Activated CD4-positive, alpha-beta T cell treated with anti-CD3 and anti-CD28 coated beads, Interleukin-2, amount 50 U/mL, for 48 hours (primary cell): ENCODE results near the gene IGFBP5.

ENCODE experiments used
- DNase-seq, 2 experiments: peaks; one replicate each; pipeline ENCODE4 v3.0.0-alpha.2; 2020

The IGFBP5 gene

GRCh38 chr2:216713691-216714336 is 18.5 kb upstream of the IGFBP5 start:
- DNase-seq, result no peak

DNA sequence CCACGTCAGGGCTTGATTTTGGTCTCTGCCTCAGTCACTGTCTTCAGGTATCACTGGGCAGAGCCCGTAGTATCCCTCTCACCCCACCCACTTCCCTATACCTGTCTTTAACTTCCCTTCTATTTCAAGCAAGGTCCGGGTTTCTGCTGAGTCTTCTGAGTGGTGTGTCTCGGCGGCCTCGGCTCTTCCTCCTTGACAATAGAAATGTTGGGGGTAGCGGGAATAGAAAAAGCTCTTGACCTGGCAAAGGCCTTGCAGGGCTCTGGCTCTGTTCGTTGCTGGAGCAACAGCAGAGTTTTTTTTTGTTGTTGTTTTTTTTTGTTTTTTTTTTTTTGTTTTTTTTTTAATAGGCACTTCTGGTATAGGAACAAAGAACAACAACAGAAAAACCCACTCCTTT is 16.0 kb upstream of the IGFBP5 start:
- DNase-seq, result no peak

DNA sequence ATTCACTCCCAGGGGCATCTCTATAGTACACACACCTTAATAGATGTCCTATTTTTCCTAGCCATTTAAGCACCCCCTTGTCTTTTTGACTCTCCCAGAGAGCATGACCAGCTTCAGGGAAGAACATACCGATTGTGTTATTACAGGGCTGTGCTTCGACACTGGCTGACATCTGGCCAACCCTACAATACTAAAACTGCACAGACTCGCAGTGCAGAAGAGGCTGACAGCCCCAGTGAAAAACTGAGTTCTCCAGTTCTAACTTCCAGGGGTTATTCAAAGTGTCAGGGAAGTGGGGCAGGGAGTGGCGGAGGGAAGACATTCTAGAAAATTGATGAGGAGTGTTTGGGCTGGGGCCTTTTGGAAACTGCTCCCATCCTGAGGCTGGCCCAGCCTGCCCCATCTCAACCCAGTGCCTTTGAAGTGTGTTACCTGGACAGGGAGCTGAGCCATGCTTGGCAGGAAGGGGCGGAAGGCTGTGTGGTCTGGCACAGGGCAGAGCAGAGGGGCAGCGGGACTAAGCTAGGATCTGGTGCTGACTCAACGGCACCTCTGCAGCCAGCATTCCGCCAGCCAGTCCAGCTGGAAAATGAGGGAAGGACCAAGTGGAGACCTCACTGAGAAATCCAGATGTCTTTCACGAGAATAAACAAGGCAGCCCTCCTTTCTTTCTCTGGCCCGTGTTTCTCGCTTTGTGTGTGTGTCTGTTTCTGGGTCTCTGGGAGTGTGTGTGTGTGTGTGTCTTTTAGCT is 15.4 kb upstream of the IGFBP5 start:
- DNase-seq, result no peak

DNA sequence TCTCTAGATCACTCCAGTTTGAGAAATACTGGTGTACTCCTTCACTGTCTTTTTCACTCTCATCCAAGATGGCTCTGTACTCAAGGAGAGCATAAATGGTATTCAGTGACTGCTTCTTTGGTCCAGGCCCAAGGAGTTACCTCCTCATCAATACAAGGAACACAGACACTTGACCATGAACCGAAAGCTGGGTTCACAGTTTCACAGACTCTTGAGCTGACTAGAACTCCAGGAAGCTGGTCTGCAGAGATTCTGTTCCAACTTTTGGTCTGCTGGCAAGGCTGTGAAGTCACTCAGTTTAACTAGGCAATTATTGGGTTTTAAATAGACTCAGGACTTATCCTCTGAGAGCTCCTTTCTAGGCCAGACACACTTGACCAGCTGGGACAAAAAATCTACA is 7.4 kb upstream of the IGFBP5 start:
- DNase-seq, result no peak

- DNase-seq, result no peak
Observed at GRCh38 chr2:216701544-216701943, 6.2 kb upstream of the IGFBP5 start.

DNA sequence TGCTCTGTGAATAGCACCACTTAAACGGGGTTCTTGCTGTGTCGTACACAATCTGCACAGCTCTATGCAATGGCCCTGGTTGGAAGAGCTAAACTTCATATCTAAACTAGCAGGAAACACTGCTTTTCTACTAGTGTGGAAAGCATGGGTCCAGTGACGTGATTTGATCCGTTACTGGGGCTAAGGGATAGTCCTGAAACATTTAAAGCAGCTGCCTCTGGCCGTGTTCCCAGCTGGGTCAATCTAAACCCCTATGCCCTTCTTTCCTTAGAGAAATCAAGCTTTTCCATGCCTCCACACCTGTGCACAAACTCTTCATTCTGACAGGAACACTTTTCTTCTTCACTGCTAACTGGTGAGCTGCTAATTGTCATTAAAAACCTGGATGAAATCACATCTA is 5.4 kb upstream of the IGFBP5 start:
- DNase-seq, result no peak

DNA sequence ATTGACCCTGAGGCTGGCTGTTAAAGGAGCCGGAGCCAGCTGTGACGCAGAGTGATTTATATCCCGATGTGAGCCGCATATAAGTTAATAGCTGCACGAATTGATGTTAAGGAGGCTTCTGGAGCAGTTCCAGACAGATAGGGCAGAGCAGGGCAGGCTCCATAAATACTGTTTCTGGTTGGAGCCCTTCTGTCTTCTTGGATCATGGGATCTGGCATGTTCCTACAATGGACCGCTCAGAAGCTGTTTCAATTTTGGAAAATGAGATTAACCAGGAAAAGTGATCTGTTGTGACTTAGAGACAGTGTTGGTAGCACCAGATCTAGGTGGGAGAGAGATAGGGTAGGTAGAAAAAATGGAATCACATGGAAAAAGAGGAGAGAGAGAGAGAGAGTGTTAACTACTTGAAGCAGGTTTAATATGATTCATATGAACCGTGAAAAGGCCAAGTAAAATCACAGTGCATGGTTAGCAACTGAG is 4.8 kb upstream of the IGFBP5 start:
- DNase-seq, result no peak

GRCh38 chr2:216698895-216699294 is 3.5 kb upstream of the IGFBP5 start:
- no peak for DNase-seq

DNA sequence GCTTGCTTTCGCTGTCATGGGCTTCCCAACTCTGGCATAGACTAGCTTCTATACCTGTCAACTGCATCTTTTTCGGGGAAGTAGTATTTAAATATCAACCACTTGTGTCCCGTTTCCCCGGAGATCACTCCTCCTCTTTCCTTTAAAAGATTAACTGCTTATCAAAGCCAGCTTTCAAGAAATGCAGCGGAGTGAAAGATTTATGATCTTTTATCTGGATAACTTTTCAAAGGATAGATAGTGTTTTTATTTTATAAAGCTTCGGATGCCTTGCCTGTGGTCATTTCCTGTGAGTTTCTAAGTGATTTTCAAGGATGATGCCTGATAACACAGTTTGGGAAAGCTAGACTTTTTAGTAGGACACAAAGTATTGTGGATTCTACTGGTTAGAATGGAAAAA is 2.9 kb upstream of the IGFBP5 start:
- DNase-seq, result no peak

GRCh38 chr2:216696751-216697560 is 1.6 kb upstream of the IGFBP5 start:
- DNase-seq, result no peak

- DNase-seq, result no peak
Observed at GRCh38 chr2:216696321-216696720, 972 bp upstream of the IGFBP5 start.

- DNase-seq, result no peak
Observed at GRCh38 chr2:216694826-216695217, 527 bp downstream of the IGFBP5 start.

DNA sequence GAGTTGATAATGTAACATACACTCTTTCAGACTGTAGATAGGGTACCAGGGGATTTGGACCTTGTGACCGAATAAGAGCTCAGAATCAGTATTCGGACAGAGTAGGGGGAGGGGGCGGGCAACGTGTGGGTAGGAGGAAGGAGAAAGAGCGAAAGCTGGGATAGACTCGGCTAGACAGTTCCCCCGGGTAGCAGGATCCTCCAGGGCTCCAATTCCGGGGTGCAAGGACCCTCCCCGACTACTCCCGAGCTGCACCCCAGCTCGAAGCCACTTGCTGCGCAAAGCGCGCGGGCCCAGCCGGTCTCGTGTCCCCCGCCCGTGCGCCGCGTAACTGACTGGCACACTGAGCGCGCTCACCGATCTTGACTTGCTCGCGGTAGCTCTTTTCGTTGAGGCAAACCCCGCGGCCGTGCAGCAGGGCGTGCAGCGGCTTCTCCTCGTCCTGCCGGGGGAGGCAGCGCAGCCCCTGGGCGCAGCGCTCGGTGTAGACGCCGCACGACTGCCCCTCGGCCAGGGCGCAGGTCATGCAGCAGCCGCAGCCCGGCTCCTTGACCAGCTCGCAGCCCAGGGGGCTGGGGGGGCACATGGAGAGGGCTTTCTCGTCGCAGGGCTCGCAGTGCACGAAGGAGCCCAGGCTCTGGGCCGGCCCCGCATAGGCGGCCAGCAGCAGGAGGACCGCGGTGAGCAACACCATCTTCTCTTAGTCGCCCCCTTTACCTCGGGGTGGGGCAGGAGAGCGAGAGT is 1.1 kb downstream of the IGFBP5 start:
- DNase-seq, result peak; percentile 41 to 46

DNA sequence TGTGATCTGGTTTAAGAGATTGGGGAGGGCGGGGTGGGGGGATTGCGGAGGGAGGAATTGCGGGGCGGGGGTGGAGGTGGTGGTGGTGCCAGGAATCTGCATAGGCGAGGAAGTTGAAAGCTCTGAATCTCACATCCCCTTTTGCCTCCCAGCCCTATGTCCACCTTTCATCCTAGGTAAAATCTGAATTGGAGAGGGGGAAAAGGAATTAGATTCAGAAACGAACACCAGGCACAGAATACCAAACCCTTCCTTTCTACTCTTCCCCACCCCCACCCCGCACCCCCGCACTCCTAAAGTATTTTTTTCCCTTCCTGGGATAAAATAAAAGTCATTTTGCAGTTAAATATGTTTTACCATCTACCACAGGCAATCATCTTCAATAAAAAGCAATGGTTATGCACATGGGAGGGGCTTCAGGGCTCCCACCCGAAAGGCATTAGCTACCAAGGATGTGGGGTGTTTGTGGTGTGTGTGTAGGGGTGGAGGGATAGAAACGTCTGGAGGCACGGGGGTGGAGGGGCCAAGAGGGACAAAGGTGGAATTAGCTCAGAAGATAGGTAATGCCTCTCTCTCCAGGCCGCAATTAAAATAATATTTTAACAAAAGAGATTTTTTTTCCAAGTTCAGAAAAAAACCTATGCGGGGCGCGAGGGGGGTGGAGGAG is 1.8 kb downstream of the IGFBP5 start:
- DNase-seq, result no peak

DNA sequence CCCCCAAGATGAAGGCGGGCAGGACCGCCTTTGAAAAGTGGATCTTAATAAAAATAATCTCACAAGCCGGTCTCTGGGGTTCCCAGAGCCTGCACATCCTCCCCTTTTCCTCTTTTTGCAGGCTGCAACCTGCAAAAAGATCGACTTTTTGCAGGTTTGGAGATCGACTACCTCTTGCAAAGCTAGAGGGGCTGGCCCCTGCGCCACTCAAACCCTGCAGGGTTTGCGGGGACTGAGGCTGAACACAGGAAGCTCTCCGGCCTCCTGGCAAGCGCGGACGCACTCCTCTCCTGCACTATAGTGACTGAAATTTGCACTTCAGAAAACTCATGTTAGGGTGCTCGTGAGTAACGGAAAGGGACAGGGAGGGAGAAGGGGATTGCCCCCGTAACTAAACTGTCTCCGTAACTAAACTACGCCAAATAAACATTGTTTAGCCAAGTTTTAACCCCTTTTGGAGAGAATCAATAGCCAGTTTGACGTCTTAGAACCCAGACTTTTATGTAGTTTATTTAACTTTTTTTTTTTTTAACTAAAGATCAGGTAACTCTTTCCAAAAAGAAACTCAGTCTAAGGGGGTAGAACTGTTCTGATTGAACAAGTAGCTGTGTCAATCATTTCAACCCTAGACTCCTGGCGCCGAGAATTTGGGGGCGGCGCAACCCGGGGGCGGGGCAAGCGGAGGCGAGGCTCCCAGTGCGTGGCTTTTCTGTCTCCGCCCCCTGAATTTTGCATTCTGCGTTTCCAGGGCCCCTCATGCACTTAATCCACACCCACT is 2.5 kb downstream of the IGFBP5 start:
- DNase-seq, result peak; percentile 72 to 74

GRCh38 chr2:216690853-216691741 is 4.3 kb downstream of the IGFBP5 start:
- peak; percentile 15 to 32 for DNase-seq

GRCh38 chr2:216690456-216690852 is 4.9 kb downstream of the IGFBP5 start:
- no peak for DNase-seq

DNA sequence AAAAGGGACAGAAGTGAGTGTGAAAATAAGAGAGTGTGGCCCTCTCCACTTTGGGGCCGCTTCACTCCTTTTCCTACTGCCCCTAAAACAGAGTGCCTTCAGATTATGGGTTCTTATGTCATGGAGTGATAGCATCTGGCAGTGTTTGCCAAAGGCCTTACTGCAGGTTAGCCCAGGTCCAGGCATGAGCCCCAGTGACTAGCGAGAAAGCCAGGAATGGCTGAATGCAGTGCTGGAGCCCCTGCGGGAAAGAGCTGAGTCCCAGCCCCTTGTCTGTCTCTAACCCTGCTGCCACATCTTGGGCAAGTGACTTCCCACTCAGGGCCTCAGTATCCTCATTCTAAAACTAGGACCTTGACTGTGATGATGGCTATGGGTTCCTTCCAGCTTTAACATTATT is 6.0 kb downstream of the IGFBP5 start:
- DNase-seq, result no peak

- DNase-seq, result no peak
Observed at GRCh38 chr2:216688731-216689340, 6.5 kb downstream of the IGFBP5 start.

GRCh38 chr2:216687646-216688045 is 7.7 kb downstream of the IGFBP5 start:
- DNase-seq, result peak; percentile 23 to 27
